Cardiac muscle cell (in vitro differentiated cells and primary cell): ENCODE data around the gene TMEM45A. TPM values are rescaled to one million over a fixed set of nuclear protein-coding genes. Genes with fewer than 3 reads are reported as not detected.

Experiments
- DNase-seq, 2 donors: peaks; one replicate each; pipeline versions ENCODE4 v3.0.0 to v3.0.0-alpha.2; 2010 to 2017; ENCODE audit warnings: low read depth in 1 of 2, low spot score in 1 of 2
- H3K27ac ChIP-seq: fragments of 200-600 bp; sonication (generic); 2 replicates; pipeline ENCODE4 v1.5.1; 2016
- H3K27me3 ChIP-seq: fragments of 200-600 bp; sonication (generic); 2 replicates; pipeline ENCODE4 v1.6.0; 2016; ENCODE audit warnings: control low read depth
- H3K36me3 ChIP-seq: fragments of 200-600 bp; sonication (generic); 2 replicates; pipeline ENCODE4 v1.5.1; 2016; ENCODE audit warnings: control low read depth
- H3K4me1 ChIP-seq: fragments of 200-600 bp; sonication (generic); 2 replicates; pipeline ENCODE4 v1.8.1; 2017; ENCODE audit warnings: low read depth, mild to moderate bottlenecking, mixed run types
- H3K4me3 ChIP-seq: fragments of 200-600 bp; sonication (generic); 2 replicates; pipeline ENCODE4 v1.5.1; 2016; ENCODE audit warnings: mild to moderate bottlenecking
- H3K9me3 ChIP-seq: fragments of 200-600 bp; sonication (generic); 2 replicates; pipeline ENCODE4 v1.5.1; 2017; ENCODE audit warnings: low read depth, mild to moderate bottlenecking, control low read depth
- CTCF ChIP-seq: IDR thresholded peaks from 2 replicates; pipeline ENCODE4 v1.5.1; 2012; ENCODE audit warnings: low read depth, mild to moderate bottlenecking, low read length
- polyA plus RNA-seq: library from polyadenylated mRNA; unstranded; fragments of >200 nt; fragmentation: Nextera tagmentation; extraction: Ambion mirVana; gene quantifications from 2 replicates; pipeline ENCODE4 v1.2.1, GENCODE V29; 2016
- total RNA-seq: library from RNA; depleted of rRNA; stranded (reverse); fragments of >200 nt; gene quantifications from 2 replicates; pipeline ENCODE4 v1.2.3, GENCODE V29; 2016

Gene TMEM45A
- total and polyA plus RNA-seq, 2 experiments from 2014 or later: 37.6 to 96.3 TPM

- Histone ChIP-seq H3K36me3 (peaks cover 6% of the 10 kb centered on the region), H3K27me3 (no peaks in the 10 kb centered on the region), H3K4me3 (no peak overlapping the region), H3K9me3 (no peaks in the 10 kb centered on the region), H3K4me1 (no peaks in the 10 kb centered on the region), H3K27ac (no peak overlapping the region)
- no peak for TF ChIP-seq CTCF
- DNase-seq: no peak
Observed at GRCh38 chr3:100621251-100621650, 128.8 kb downstream of the TMEM45A start.

Other genes with a start within 250 kb of the TMEM45A start
- 19.3 and 25.2 TPM in 2 replicates for gene TBC1D23, start 231.6 kb upstream of the TMEM45A start, total RNA-seq
- 14.4 and 15.3 TPM in 2 replicates for gene TBC1D23, start 231.6 kb upstream of the TMEM45A start, polyA plus RNA-seq
- gene NIT2, start 157.9 kb upstream of the TMEM45A start, total RNA-seq: 35.4 and 38.6 TPM in 2 replicates
- gene NIT2, start 157.9 kb upstream of the TMEM45A start, polyA plus RNA-seq: 67.4 and 97.9 TPM in 2 replicates
- 43.5 and 46.5 TPM in 2 replicates for gene TOMM70, start 91.5 kb upstream of the TMEM45A start, total RNA-seq
- gene TOMM70, start 91.5 kb upstream of the TMEM45A start, polyA plus RNA-seq: 34.3 and 45.1 TPM in 2 replicates
- 22.7 and 23.1 TPM in 2 replicates for gene LNP1, start 91.1 kb upstream of the TMEM45A start, total RNA-seq
- gene LNP1, start 91.1 kb upstream of the TMEM45A start, polyA plus RNA-seq: 18.3 and 20.8 TPM in 2 replicates
- 43.2 and 46.5 TPM in 2 replicates for gene ADGRG7, start 117.0 kb downstream of the TMEM45A start, total RNA-seq
- 38.6 and 49.4 TPM in 2 replicates for gene ADGRG7, start 117.0 kb downstream of the TMEM45A start, polyA plus RNA-seq
- gene TFG, start 216.9 kb downstream of the TMEM45A start, total RNA-seq: 136 and 187 TPM in 2 replicates
- 314 and 365 TPM in 2 replicates for gene TFG, start 216.9 kb downstream of the TMEM45A start, polyA plus RNA-seq